ENCODE data around the gene TTN. TPM values are rescaled to one million over a fixed set of nuclear protein-coding genes. Genes with fewer than 3 reads are reported as not detected.

TTN gene
- total RNA-seq, 1 experiment from 2014 or later: 0.24 TPM

DNA sequence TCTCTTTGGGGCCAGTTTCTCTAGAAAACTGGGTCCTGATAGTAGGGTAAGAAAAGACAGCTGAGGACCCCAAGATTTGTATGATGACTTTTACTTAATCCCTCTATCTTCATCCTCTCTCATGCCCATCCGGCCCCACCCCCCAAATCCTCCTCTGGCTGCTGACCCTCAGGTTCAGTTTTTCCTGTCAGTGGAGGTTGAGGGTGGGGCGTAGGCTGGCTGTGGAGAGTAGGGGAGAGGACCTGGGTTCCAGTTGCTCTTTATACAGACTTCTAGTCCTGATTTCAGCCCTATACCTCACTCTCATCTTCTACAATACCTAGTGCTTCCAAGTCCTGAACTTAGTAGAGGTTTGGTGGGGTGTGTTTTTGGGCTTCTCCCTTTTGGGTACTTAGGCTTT, 298.6 kb downstream of the TTN start:
- H3K27me3 Mint-ChIP-seq (ENCODE audit: unreplicated experiment): no peaks in the 10 kb centered on the region
- H3K27ac Mint-ChIP-seq (ENCODE audit: unreplicated experiment): no peak overlapping the region
- no peak for DNase-seq
- no peak for TF ChIP-seq CTCF (IDR thresholded peaks at IDR 0.05; ENCODE audit: unreplicated experiment)
- H3K4me1 Mint-ChIP-seq (ENCODE audit: low read depth, unreplicated experiment): no peaks in the 10 kb centered on the region
- BruUV-seq (replicated peaks): no TSS peak
- CTCF ChIA-PET: interaction anchor here (0.6 kb wide), 1 partner anchor 60 kb away, joined by 3 read pairs; no protein-coding TSS in a partner anchor
- intact Hi-C loops (cut with micrococcal nuclease; ENCODE audit: unreplicated experiment): no loop called here
- H3K9me3 Mint-ChIP-seq (ENCODE audit: low read depth, unreplicated experiment): no peaks in the 10 kb centered on the region
- H3K36me3 Mint-ChIP-seq (ENCODE audit: insufficient read depth, unreplicated experiment): peaks cover 5% of the 10 kb centered on the region
- H3K4me3 Mint-ChIP-seq (ENCODE audit: low read depth, unreplicated experiment): no peak overlapping the region

GRCh38 chr2:178506949-178507348, 300.3 kb downstream of the TTN start:
- CTCF ChIA-PET: no interaction called here
- no TSS peak for BruUV-seq (replicated peaks)
- Mint-ChIP-seq H3K36me3 (ENCODE audit: insufficient read depth, unreplicated experiment) (peaks cover 11% of the 10 kb centered on the region), H3K9me3 (ENCODE audit: low read depth, unreplicated experiment) (no peaks in the 10 kb centered on the region), H3K4me1 (ENCODE audit: low read depth, unreplicated experiment) (no peaks in the 10 kb centered on the region), H3K4me3 (ENCODE audit: low read depth, unreplicated experiment) (no peak overlapping the region), H3K27ac (ENCODE audit: unreplicated experiment) (no peak overlapping the region), H3K27me3 (ENCODE audit: unreplicated experiment) (no peaks in the 10 kb centered on the region)
- intact Hi-C loops (cut with micrococcal nuclease; ENCODE audit: unreplicated experiment): no loop called here
- no peak for DNase-seq
- no peak for TF ChIP-seq CTCF (IDR thresholded peaks at IDR 0.05; ENCODE audit: unreplicated experiment)

- H3K36me3 Mint-ChIP-seq (ENCODE audit: insufficient read depth, unreplicated experiment): peaks cover 12% of the 10 kb centered on the region
- no peak for DNase-seq
- intact Hi-C loops (cut with micrococcal nuclease; ENCODE audit: unreplicated experiment): no loop called here
- no peaks in the 10 kb centered on the region for H3K27me3 Mint-ChIP-seq (ENCODE audit: unreplicated experiment)
- H3K27ac Mint-ChIP-seq (ENCODE audit: unreplicated experiment): no peak overlapping the region
- no TSS peak for BruUV-seq (replicated peaks)
- H3K9me3 Mint-ChIP-seq (ENCODE audit: low read depth, unreplicated experiment): no peaks in the 10 kb centered on the region
- no peak for TF ChIP-seq CTCF (IDR thresholded peaks at IDR 0.05; ENCODE audit: unreplicated experiment)
- H3K4me1 Mint-ChIP-seq (ENCODE audit: low read depth, unreplicated experiment): no peaks in the 10 kb centered on the region
- no peak overlapping the region for H3K4me3 Mint-ChIP-seq (ENCODE audit: low read depth, unreplicated experiment)
- CTCF ChIA-PET: no interaction called here
Measured at GRCh38 chr2:178506524-178506923, 300.7 kb downstream of the TTN start.

DNA sequence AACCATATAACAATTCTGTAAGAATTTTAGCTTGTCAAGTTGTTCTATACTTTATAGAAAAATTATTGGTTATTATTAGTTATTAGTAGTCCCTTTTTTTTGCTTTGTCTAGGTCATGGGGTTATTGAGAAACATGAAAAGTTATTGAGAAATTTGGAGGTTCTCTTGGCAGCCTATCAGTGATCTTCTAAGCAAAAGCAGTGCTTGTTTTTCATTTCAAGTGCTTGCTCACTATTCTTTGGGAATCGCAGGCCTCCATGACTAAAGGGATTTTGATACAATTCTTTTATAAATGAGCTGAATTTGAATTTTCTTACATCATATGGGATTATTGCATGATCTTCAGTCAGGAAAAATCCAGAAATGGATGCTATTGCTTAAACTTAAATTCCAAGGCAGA, 301.1 kb downstream of the TTN start:
- DNase-seq: no peak
- BruUV-seq (replicated peaks): no TSS peak
- CTCF ChIA-PET: no interaction called here
- Mint-ChIP-seq H3K36me3 (ENCODE audit: insufficient read depth, unreplicated experiment) (peaks cover 13% of the 10 kb centered on the region), H3K4me1 (ENCODE audit: low read depth, unreplicated experiment) (no peaks in the 10 kb centered on the region), H3K9me3 (ENCODE audit: low read depth, unreplicated experiment) (no peaks in the 10 kb centered on the region), H3K27ac (ENCODE audit: unreplicated experiment) (no peak overlapping the region), H3K27me3 (ENCODE audit: unreplicated experiment) (no peaks in the 10 kb centered on the region), H3K4me3 (ENCODE audit: low read depth, unreplicated experiment) (no peak overlapping the region)
- no peak for TF ChIP-seq CTCF (IDR thresholded peaks at IDR 0.05; ENCODE audit: unreplicated experiment)
- intact Hi-C loops (cut with micrococcal nuclease; ENCODE audit: unreplicated experiment): no loop called here

All from Calu3 (cell line).